ENCODE results near the gene ZNF398. TPM values are rescaled to one million over a fixed set of nuclear protein-coding genes. Genes with fewer than 3 reads are reported as not detected.

ZNF398 gene
- total RNA-seq, 1 donor from 2014 or later, result 10.0 TPM

DNA sequence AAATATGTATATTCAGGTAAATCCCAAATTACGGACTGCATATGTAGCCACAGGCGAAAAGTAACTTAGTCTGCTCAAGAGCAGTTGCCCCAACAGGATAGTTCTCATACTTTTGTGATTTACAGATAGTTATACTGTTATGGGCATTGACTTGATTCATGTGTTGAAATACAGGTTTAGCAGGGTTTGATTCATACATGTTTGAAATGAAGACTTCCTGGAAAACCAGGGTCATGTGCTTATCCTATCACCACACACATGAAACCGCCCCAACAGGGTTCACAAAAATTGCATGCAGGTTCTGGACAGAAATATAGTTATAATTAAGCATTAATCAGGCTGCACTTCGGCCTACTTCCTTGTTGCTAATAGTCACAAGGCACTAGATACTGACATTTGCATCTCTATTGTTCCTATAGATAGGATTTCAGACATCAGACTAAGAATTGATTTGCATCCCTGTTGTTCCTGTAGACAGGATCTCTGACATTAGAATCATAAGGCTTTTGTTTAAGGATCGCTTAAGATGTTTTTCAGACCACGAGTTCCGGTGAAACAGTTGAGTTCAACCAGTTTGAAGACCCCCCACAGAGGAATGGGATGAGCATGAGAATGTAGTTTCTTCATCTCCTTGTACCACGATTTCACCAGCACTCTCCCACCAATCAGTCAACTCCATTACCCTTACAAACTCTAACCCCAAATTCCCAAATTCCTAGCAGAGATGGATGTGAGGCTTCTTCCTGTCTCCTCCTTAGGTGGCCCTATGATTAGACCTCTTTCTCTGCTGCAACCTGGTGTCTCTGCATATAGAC lies 2.0 kb upstream of the ZNF398 start:
- peak; percentile 100 for DNase-seq (ENCODE audit: low read depth)
- H3K27me3 ChIP-seq (ENCODE audit: control insufficient read depth, insufficient read depth, low read length), result no peaks in the 10 kb centered on the region
- TF ChIP-seq, protein P1, sequence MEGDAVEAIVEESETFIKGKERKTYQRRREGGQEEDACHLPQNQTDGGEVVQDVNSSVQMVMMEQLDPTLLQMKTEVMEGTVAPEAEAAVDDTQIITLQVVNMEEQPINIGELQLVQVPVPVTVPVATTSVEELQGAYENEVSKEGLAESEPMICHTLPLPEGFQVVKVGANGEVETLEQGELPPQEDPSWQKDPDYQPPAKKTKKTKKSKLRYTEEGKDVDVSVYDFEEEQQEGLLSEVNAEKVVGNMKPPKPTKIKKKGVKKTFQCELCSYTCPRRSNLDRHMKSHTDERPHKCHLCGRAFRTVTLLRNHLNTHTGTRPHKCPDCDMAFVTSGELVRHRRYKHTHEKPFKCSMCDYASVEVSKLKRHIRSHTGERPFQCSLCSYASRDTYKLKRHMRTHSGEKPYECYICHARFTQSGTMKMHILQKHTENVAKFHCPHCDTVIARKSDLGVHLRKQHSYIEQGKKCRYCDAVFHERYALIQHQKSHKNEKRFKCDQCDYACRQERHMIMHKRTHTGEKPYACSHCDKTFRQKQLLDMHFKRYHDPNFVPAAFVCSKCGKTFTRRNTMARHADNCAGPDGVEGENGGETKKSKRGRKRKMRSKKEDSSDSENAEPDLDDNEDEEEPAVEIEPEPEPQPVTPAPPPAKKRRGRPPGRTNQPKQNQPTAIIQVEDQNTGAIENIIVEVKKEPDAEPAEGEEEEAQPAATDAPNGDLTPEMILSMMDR (IDR thresholded peaks at IDR 0.05; ENCODE audit: insufficient read depth, low read length, severe bottlenecking), result no peak
- no peak for FAIRE-seq
- no peaks in the 10 kb centered on the region for H3K36me3 ChIP-seq (ENCODE audit: control insufficient read depth, insufficient read depth, low read length)
- H3K4me3 ChIP-seq (ENCODE audit: low read depth, low read length), result no peak overlapping the region

DNA sequence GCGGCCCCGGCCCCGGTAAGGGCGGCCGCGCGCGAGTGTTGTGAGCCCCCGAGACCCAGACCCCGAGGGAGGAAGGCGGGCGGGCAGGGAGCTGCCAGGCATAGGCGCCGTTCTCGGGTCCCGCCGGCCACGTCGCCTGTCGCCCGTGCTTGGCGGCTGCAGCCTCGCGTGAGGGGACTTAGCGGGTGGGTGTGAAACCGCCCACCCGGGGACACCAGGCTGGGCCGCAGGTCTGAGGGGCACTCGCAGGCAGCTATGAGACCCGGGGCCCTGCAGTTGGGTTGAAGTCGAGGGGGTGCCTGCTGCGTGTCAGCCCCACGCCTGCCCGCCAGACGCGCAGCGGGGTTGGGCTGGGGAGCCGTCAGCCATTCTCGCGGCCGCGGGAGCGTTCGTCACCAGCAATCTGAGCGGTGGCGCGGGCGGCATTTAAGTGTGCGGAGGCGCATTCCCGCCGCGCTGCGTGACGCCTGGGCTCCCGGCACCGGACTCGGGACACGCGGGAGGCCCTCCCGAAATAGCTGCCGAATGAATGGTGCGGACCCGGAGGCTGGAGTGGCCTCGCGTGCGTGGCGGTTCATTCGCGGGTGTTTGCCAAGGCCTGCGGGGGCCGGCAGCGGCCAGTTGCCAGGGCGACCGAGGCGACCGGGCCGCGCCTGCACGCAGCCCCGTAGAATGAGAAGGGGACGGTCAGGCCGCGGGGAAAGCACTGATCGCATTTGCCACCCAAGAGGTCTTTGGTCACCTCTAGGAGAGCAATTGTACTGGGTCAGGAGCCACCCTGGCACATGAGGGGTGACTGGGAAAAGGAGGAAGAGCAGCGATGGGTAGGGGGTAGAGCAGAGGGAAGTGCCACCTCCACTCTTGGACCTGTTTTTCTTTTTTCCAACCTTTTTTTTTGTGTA lies 750 bp downstream of the ZNF398 start:
- TF ChIP-seq, protein P1 (IDR thresholded peaks at IDR 0.05; ENCODE audit: insufficient read depth, low read length, severe bottlenecking), result no peak
- Histone ChIP-seq H3K4me3 (ENCODE audit: low read depth, low read length) (peak overlapping the region; percentile 70), H3K27me3 (ENCODE audit: control insufficient read depth, insufficient read depth, low read length) (no peaks in the 10 kb centered on the region), H3K36me3 (ENCODE audit: control insufficient read depth, insufficient read depth, low read length) (no peaks in the 10 kb centered on the region)
- peak; percentile 34 for DNase-seq (ENCODE audit: low read depth)
- no peak for FAIRE-seq

DNA sequence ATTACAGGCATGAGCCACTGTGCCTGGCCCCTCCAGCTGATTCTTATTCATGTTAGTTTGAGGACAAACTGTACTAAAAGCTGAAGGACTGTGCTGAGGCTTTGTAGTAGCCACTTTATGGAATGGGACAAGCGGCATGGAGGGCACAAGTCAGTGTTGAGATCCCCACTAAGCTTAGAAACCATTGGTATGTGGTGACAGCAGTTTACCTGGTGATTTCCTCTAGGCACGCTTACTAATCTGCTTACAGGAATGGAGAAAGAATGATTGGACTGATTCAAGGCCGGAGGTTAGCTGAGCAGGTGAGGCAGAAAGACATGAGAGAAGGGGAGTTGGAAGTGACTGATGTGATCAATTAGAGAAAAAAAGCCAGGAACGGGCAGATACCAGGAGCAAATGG lies 3.7 kb downstream of the ZNF398 start:
- Histone ChIP-seq H3K27me3 (ENCODE audit: control insufficient read depth, insufficient read depth, low read length) (no peaks in the 10 kb centered on the region), H3K4me3 (ENCODE audit: low read depth, low read length) (no peak overlapping the region), H3K36me3 (ENCODE audit: control insufficient read depth, insufficient read depth, low read length) (peaks cover 9% of the 10 kb centered on the region)
- FAIRE-seq, result no peak
- DNase-seq (ENCODE audit: low read depth), result no peak
- TF ChIP-seq, protein P1 (IDR thresholded peaks at IDR 0.05; ENCODE audit: insufficient read depth, low read length, severe bottlenecking), result no peak

DNA sequence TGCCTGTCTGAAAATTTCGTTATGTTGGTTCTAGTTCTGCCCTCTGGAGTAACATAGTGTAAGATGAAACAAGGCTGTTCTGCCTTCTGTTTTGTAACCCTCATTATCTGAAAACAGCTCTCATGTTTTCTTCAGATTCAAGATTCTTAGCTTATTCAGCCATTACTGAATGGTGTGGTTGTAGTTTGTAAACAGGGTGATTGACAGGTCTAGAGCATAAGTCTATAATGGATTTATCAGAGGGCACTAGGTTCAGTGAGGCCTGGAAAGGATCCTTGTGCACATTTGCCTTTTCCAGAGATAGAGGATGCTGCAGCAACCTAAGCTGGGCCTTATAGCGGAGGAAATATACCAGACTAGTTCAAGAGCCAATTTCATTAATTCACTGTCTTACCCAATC lies 6.1 kb downstream of the ZNF398 start:
- FAIRE-seq (no peak), DNase-seq (ENCODE audit: low read depth) (no peak)
- TF ChIP-seq, protein P1 (IDR thresholded peaks at IDR 0.05; ENCODE audit: insufficient read depth, low read length, severe bottlenecking), result no peak
- H3K36me3 ChIP-seq (ENCODE audit: control insufficient read depth, insufficient read depth, low read length), result peaks cover 10% of the 10 kb centered on the region
- no peaks in the 10 kb centered on the region for H3K27me3 ChIP-seq (ENCODE audit: control insufficient read depth, insufficient read depth, low read length)
- no peak overlapping the region for H3K4me3 ChIP-seq (ENCODE audit: low read depth, low read length)

DNA sequence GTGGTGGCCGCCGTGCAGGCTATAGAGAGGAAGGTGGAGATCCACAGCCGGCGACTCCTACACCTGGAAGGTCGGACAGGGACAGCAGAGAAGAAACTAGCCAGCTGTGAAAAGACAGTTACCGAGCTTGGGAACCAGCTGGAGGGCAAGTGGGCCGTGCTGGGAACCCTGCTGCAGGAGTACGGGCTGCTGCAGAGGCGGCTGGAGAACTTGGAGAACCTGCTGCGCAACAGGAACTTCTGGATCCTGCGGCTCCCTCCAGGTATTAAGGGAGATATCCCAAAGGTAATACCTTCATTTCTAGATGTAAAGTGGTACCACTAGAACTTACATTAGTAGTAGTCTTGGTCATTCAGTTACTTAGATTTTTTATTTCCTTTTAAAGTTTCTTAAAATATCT lies 6.8 kb downstream of the ZNF398 start:
- Histone ChIP-seq H3K4me3 (ENCODE audit: low read depth, low read length) (no peak overlapping the region), H3K27me3 (ENCODE audit: control insufficient read depth, insufficient read depth, low read length) (no peaks in the 10 kb centered on the region), H3K36me3 (ENCODE audit: control insufficient read depth, insufficient read depth, low read length) (peaks cover 10% of the 10 kb centered on the region)
- TF ChIP-seq, protein P1 (IDR thresholded peaks at IDR 0.05; ENCODE audit: insufficient read depth, low read length, severe bottlenecking), result no peak
- DNase-seq (ENCODE audit: low read depth) (no peak), FAIRE-seq (no peak)
